Activated CD4-positive, alpha-beta T cell treated with anti-CD3 and anti-CD28 coated beads, Interleukin-2, amount 10 ng/mL, durations not matched to agents 7 days and 5 days (primary cell): ENCODE results near the gene C11orf68. TPM values are rescaled to one million over a fixed set of nuclear protein-coding genes. Genes with fewer than 3 reads are reported as not detected.
A peak's percentile ranks its signal among the peaks of the same experiment; 100 is the strongest.

Experiments
- CTCF ChIA-PET: fragments of 350-600 bp; sonication (Branson Sonifier 250); formaldehyde crosslinking; loops from one replicate; lab custom pipeline; 2021; ENCODE audit warnings: antibody characterized with exemption; lab: Charles Lee
- POLR2A ChIA-PET: fragments of 350-600 bp; sonication (Branson Sonifier 250); formaldehyde crosslinking; loops from one replicate; lab custom pipeline; 2021; ENCODE audit warnings: antibody characterized with exemption; lab: Charles Lee
- DNase-seq: peaks from one replicate; pipeline ENCODE4 v3.0.0-alpha.2; 2020
- H3K27ac Mint-ChIP-seq: one replicate; pipeline ENCODE4 v1.8.0; 2021; ENCODE audit warnings: mild to moderate bottlenecking, moderate library complexity, mixed read lengths
- H3K27me3 Mint-ChIP-seq: one replicate; pipeline ENCODE4 v1.8.0; 2021; ENCODE audit warnings: mixed read lengths
- H3K36me3 Mint-ChIP-seq: one replicate; pipeline ENCODE4 v1.8.0; 2021; ENCODE audit warnings: low read depth, mixed read lengths
- H3K4me1 Mint-ChIP-seq: one replicate; pipeline ENCODE4 v1.8.0; 2021; ENCODE audit warnings: mixed read lengths
- H3K4me3 Mint-ChIP-seq: one replicate; pipeline ENCODE4 v1.8.0; 2021; ENCODE audit warnings: mild to moderate bottlenecking, moderate library complexity, mixed read lengths
- H3K9me3 Mint-ChIP-seq: one replicate; pipeline ENCODE4 v1.8.0; 2021; ENCODE audit warnings: mixed read lengths
- total RNA-seq, 2 experiments: library from RNA; stranded (reverse); gene quantifications; one replicate each; pipeline ENCODE4 v1.2.3, GENCODE V29; 2021

C11orf68 gene
- total RNA-seq, 2 experiments from 2014 or later, result 32.7 to 36.3 TPM

DNA sequence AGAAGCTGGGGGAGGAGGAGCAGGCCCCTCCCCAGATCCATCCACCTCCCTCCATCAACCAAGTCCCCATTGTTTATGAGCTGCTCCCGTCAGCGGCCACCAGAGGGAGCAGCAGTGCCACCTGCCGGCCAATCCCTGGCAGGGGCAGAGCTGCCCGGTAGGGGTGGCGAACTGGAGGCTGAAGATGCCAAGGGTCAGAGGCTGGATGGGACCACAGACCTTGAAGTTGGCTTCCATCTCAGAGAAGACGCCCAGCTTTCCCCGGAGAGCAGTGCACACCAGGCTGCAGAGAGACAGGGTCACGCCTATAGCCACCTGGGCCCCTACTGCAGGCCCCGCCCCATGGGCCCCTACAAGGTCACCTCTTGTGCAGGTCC lies 34.2 kb downstream of the C11orf68 start:
- H3K27me3 Mint-ChIP-seq, result no peaks in the 10 kb centered on the region
- H3K4me1 Mint-ChIP-seq, result peaks cover 67% of the 10 kb centered on the region
- peaks cover 32% of the 10 kb centered on the region for H3K36me3 Mint-ChIP-seq
- DNase-seq, result peak; percentile 86
- H3K27ac Mint-ChIP-seq, result peak overlapping the region; percentile 86
- POLR2A ChIA-PET, result interaction anchor here (0.7 kb wide), 1 partner anchor 272 kb away, joined by 3 read pairs; no protein-coding TSS in a partner anchor
- no peaks in the 10 kb centered on the region for H3K9me3 Mint-ChIP-seq
- CTCF ChIA-PET, result interaction anchor here (0.7 to 24.2 kb wide), 47 partner anchors 9 to 465 kb away, joined by 3 to 590 read pairs (median 5); partner anchors contain the start of genes BANF1, C11orf68, CFL1 and CTSW
- no peak overlapping the region for H3K4me3 Mint-ChIP-seq

DNA sequence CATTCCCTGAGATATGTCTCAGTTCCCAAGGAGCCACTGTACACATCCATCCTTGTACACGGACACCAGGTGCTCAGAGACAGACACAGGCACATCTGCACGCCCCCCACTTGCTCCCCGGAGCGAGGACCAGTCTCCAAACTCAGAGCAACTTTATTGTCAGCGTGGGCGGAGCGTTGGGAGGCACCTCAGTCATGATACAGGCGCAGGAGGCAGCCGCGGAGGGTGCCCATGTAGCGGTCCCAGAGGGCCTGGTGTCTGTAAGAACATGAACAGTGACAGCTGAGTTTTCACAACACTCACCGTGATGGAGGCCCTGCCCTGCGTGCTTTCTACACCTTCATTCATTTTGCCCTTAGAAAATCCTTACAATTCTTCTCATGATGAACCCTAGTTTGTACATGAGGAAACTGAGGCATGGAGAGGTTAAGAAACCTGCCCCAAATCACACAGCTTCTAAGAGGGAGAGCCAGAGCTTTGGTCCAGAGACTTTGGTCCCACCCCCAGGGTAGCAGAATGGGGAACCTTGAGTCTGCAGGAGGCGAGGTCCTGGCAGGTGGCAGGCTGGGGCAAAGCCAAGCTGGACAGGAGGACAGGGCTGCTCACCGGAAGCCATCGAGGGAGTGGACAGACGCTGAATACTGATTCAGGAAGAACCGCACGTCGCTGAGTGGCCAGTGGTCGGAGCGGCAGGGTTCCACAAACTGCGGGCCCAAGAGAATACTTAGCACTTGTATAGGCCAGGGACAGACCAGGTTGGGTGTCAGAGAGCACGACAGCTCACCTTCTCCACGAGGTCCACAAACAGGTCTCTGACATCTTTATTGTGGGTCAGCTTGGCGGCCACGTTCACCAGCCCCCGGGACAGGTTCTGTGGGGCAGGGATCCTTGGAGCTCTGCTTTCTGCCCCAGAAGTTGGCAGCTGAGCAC lies 34.8 kb downstream of the C11orf68 start:
- H3K9me3 Mint-ChIP-seq, result no peaks in the 10 kb centered on the region
- peaks cover 32% of the 10 kb centered on the region for H3K36me3 Mint-ChIP-seq
- H3K27ac Mint-ChIP-seq, result peak overlapping the region; percentile 86
- no peaks in the 10 kb centered on the region for H3K27me3 Mint-ChIP-seq
- ChIA-PET POLR2A (interaction anchor here (0.7 kb wide), 1 partner anchor 271 kb away, joined by 3 read pairs; no protein-coding TSS in a partner anchor), CTCF (interaction anchor here (0.7 to 24.2 kb wide), 43 partner anchors 9 to 464 kb away, joined by 3 to 590 read pairs (median 5); partner anchors contain the start of genes BANF1, C11orf68, CFL1 and CTSW)
- no peak for DNase-seq
- H3K4me1 Mint-ChIP-seq, result peaks cover 67% of the 10 kb centered on the region
- no peak overlapping the region for H3K4me3 Mint-ChIP-seq

DNA sequence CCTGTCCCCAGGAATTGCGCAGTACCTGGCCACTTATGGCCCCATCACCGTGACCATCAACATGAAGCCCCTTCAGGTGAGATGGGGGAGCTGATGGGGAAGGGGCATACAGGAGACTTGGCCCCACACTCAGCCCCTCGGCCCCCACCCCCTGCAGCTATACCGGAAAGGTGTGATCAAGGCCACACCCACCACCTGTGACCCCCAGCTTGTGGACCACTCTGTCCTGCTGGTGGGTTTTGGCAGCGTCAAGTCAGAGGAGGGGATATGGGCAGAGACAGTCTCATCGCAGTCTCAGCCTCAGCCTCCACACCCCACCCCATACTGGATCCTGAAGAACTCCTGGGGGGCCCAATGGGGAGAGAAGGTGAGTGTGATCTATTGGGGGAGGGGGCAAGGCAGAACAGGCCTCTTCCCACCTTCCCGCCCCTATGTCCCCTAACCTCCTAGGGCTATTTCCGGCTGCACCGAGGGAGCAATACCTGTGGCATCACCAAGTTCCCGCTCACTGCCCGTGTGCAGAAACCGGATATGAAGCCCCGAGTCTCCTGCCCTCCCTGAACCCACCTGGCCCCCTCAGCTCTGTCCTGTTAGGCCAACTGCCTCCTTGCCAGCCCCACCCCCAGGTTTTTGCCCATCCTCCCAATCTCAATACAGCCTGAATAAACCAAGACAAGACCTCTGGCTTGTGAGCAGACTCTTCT lies 35.7 kb downstream of the C11orf68 start:
- Mint-ChIP-seq H3K4me1 (peaks cover 67% of the 10 kb centered on the region), H3K27me3 (no peaks in the 10 kb centered on the region), H3K4me3 (no peak overlapping the region), H3K27ac (no peak overlapping the region), H3K9me3 (no peaks in the 10 kb centered on the region), H3K36me3 (peaks cover 31% of the 10 kb centered on the region)
- ChIA-PET CTCF (interaction anchor here (2.3 to 24.2 kb wide), 5 partner anchors 14 to 162 kb away, joined by 9 to 590 read pairs (median 22); partner anchors contain the start of genes C11orf68, CFL1, CTSW and EFEMP2), POLR2A (no interaction called here)
- no peak for DNase-seq

DNA sequence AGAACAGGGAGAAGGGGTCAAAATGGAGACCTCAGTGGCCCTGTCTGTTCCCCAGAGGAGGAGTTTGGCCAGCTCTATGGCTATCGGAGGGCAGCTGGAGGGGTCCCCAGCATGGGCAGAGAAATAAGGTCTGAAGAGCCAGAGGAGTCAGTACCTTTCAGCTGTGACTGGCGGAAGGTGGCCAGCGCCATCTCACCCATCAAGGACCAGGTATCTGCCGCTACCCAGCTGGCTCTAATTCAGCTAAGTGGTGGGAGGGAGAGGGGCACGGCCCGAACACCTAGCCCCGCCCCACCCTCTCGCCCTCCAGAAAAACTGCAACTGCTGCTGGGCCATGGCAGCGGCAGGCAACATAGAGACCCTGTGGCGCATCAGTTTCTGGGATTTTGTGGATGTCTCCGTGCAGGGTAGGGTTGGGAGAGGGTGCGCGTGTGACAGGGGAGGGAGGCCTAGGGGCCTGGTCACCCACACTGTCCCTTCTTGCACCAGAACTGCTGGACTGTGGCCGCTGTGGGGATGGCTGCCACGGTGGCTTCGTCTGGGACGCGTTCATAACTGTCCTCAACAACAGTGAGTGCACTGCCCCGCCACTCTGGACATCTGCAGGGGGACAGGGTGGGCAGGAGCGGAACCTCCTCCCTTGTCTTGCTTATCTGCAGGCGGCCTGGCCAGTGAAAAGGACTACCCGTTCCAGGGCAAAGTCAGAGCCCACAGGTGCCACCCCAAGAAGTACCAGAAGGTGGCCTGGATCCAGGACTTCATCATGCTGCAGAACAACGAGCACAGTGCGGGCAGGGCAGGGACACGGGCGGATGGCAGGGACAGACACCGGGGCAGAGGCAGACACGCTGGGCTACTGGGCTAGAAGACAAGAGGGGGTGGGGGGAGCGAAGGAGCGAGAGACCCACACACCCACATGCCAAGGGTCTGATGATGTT lies 36.5 kb downstream of the C11orf68 start:
- H3K4me1 Mint-ChIP-seq, result peaks cover 65% of the 10 kb centered on the region
- POLR2A ChIA-PET, result no interaction called here
- peak overlapping the region; percentile 72 for H3K27ac Mint-ChIP-seq
- no peak overlapping the region for H3K4me3 Mint-ChIP-seq
- no peaks in the 10 kb centered on the region for H3K9me3 Mint-ChIP-seq
- no peaks in the 10 kb centered on the region for H3K27me3 Mint-ChIP-seq
- no peak for DNase-seq
- CTCF ChIA-PET, result interaction anchor here (0.9 to 25.8 kb wide), 5 partner anchors 5 to 103 kb away, joined by 3 to 590 read pairs (median 7); partner anchors contain the start of genes CCDC85B, CFL1, CTSW and EFEMP2
- H3K36me3 Mint-ChIP-seq, result peaks cover 30% of the 10 kb centered on the region

DNA sequence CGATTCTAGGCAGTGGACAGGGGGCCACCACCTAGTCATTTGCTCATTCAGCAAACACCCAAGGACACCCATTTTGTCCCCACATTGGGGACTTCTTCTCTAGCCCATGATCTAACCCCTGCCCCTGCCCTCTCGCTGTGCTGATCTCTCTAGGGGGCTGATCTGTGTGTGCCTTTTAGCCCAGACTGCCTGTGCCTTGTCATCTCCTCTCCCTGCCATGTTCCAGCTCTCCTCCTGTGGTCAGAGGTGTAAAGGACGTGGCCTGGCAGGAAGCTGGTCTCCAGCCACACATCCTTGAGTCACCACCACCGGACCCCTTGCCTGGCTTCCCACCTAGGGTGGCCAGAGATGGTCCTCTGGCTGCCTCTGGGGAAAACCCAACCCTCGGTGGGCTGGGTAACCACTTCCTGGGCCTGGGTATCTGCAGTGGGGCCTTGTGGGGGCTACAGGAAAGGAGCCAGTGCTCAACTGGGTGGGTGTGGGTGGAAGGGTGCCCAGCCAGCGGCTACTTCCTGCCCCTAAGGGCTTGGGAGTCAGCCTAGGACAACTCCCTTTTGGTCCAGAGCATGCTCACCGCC lies 37.9 kb downstream of the C11orf68 start:
- no peak for DNase-seq
- ChIA-PET CTCF (interaction anchor here (0.6 to 25.8 kb wide), 5 partner anchors 7 to 173 kb away, joined by 3 to 590 read pairs (median 7); partner anchors contain the start of genes CCDC85B, CFL1, CTSW and EFEMP2), POLR2A (no interaction called here)
- Mint-ChIP-seq H3K9me3 (no peaks in the 10 kb centered on the region), H3K4me3 (no peak overlapping the region), H3K27ac (peak overlapping the region; percentile 71), H3K27me3 (no peaks in the 10 kb centered on the region), H3K36me3 (peaks cover 22% of the 10 kb centered on the region), H3K4me1 (peaks cover 53% of the 10 kb centered on the region)

DNA sequence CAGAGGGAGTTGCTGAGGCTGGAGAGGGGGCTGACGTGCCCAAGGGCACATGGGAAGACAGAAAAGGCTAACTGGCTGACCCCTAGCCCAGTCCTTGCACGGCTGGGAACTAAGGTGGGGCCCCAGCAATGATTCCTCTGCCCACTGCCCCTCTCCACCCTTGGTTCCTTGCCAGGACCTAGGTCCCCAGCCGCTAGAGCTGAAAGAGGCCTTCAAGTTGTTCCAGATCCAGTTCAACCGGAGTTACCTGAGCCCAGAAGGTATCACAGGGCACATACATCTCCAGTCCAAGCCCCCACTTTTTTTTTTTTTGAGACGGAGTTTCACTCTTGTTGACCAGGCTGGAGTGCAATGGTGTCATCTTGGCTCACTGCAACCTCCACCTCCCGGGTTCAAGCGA lies 38.8 kb downstream of the C11orf68 start:
- H3K9me3 Mint-ChIP-seq, result no peaks in the 10 kb centered on the region
- peaks cover 14% of the 10 kb centered on the region for H3K36me3 Mint-ChIP-seq
- no peak for DNase-seq
- H3K4me1 Mint-ChIP-seq, result peaks cover 46% of the 10 kb centered on the region
- H3K27ac Mint-ChIP-seq, result peak overlapping the region; percentile 85
- no peaks in the 10 kb centered on the region for H3K27me3 Mint-ChIP-seq
- peak overlapping the region; percentile 54 for H3K4me3 Mint-ChIP-seq
- ChIA-PET CTCF (interaction anchor here (0.6 to 25.8 kb wide), 3 partner anchors 8 to 31 kb away, joined by 3 to 590 read pairs (median 590); partner anchors contain the start of genes CCDC85B, CFL1, CTSW and EFEMP2), POLR2A (interaction anchor here (1.2 kb wide), 1 partner anchor 105 kb away, joined by 3 read pairs; no protein-coding TSS in a partner anchor)

DNA sequence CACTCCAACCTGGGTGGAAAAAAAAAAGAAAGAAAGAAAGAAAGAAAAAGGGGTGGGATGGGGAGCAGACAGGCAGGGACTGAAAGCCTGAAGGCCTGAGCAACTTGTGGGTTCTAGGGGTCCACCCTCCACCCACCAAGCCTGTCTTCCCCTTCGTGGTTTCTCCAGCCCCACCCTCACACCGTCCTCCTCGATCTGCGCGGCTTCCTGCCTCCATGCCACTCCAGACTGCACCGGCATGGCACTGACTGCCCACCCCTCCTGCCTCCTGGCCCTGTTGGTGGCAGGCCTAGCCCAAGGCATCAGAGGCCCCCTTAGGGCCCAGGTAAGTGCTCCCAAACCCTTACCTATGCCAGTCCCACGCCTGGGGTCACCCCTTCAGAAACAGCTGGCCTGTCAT lies 39.2 kb downstream of the C11orf68 start, which contains the start of gene CTSW:
Gene CTSW (plus strand): TSS at position 221 of the 400 bp plus-strand sequence. CDS start 18 bp downstream, at position 239.
- Mint-ChIP-seq H3K27me3 (no peaks in the 10 kb centered on the region), H3K4me3 (peak within 1 kb of the TSS; percentile 54), H3K36me3 (peaks cover 11% of the 10 kb centered on the region), H3K9me3 (no peaks in the 10 kb centered on the region), H3K27ac (peak within 1 kb of the TSS; percentile 85), H3K4me1 (peaks cover 42% of the 10 kb centered on the region)
- ChIA-PET POLR2A (interaction anchor here (1.2 kb wide), 1 partner anchor 105 kb away, joined by 3 read pairs; no protein-coding TSS in a partner anchor), CTCF (interaction anchor here (0.6 to 25.8 kb wide), 4 partner anchors 8 to 84 kb away, joined by 3 to 590 read pairs (median 296); partner anchors contain the start of genes CCDC85B, CFL1, CTSW and EFEMP2)
- peak; percentile 33 for DNase-seq

DNA sequence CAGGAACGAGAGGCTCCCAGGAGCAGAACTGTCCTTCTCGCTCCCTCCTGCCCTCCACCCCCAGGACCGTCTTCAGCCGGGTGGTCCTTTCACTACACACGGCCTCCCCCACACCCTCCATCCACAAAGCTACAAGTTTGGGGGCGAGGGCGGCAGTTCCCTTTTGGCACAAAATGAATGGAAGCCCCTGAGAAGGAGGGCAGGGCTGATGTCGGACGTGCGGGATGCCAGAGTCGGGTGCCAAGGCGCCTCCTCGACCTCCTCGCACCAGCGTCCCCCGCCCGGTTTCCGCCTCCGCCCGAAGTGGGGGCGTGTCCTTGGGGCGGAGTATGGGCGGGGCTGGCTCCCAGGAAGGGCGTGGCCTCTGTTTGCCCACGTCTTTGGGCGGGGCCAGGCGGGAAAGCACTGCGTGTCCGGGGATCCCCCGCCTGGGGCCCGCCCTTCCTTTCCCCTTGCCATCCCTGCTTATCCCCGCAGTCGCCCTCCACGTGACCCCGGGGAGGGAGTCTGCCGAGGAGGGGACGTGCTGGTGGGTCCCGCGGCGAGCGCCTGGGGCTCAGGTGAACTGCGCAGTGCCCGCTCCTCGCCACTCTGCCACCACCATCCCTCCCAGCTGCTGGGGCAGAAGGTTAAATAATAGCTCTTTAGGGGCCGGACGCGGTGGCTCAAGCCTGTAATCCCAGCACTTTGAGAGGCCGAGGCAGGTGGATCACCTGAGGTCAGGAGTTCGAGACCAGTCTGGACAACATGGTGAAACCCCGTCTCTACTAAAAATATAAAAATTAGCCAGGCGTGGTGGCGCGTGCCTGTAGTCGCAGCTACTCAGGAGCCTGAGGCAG lies 45.3 kb downstream of the C11orf68 start:
- Mint-ChIP-seq H3K4me3 (peak overlapping the region; percentile 81), H3K27me3 (no peaks in the 10 kb centered on the region), H3K27ac (peak overlapping the region; percentile 89), H3K4me1 (peaks cover 40% of the 10 kb centered on the region), H3K9me3 (no peaks in the 10 kb centered on the region), H3K36me3 (no peaks in the 10 kb centered on the region)
- DNase-seq, result peak; percentile 95
- POLR2A ChIA-PET, result no interaction called here
- CTCF ChIA-PET, result interaction anchor here (0.6 to 25.8 kb wide), 8 partner anchors 8 to 365 kb away, joined by 3 to 590 read pairs (median 4); partner anchors contain the start of genes CCDC85B, CTSW, FIBP and KAT5

DNA sequence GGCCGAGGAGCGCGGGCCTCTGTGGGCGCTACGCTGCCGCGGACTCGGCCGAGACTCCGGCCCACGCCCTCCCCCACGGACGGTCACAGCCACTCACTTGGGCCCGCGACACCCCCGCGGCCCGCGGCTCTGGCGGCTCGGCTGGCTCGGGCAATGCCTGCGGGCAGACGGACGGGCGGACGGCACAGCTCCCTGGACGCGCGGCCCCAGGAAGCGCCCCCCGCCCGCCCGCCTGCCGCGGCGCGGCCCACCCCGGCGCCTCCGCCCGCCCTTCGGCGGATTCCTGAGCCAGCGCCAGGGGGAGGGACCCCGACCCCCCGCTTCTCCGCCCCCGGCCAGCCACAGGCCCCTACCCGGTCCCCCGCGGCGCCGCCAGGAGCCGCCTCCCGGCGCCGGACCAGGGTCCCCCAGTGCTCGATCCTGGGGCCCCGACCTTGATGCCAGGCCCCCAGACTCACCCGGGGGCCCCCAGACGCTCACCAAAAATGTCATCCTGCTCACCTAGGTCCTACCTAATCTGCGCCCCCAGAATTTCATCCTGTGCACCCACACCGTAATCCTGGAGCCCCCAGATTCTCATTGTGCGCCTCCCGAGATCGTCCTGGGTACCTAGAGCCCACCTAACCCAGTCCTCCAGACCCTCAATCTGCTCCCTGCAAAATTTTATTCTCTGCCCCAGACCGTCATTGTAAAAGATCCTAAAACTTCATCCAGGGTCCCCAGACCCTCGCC lies 46.1 kb downstream of the C11orf68 start, which contains the start of gene EFEMP2:
Gene EFEMP2 (minus strand): TSS at position 215 of the 732 bp plus-strand sequence. CDS start 446 bp downstream, outside the sequence.
- Mint-ChIP-seq H3K36me3 (no peaks in the 10 kb centered on the region), H3K4me3 (peak within 1 kb of the TSS; percentile 81), H3K27me3 (no peaks in the 10 kb centered on the region), H3K9me3 (no peaks in the 10 kb centered on the region), H3K4me1 (peaks cover 36% of the 10 kb centered on the region), H3K27ac (peak within 1 kb of the TSS; percentile 89)
- ChIA-PET CTCF (interaction anchor here (0.6 to 25.8 kb wide), 3 partner anchors 12 to 364 kb away, joined by 4 to 590 read pairs (median 86); partner anchors contain the start of genes CCDC85B, CFL1, CTSW and FIBP), POLR2A (no interaction called here)
- DNase-seq, result no peak
